GM19023 (cell line): ENCODE data around the gene C3orf22.
"Not testable (repeated sequence)": the region's sequence is repeated elsewhere in the genome, so short reads cannot be mapped to it uniquely, and the experiment has no call there.

Experiments
- ATAC-seq: cut with Tn5 transposase; IDR thresholded peaks from one replicate; pipeline ENCODE4 v1.9.1; 2021; ENCODE audit warnings: mild to moderate bottlenecking, moderate library complexity; ENCODE audit not compliant: unreplicated experiment

Gene C3orf22, protein sequence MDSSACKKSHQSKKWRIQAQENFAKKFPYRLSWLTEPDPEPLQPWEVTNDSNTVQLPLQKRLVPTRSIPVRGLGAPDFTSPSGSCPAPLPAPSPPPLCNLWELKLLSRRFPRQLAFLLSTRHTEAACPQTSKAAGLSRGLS

DNA sequence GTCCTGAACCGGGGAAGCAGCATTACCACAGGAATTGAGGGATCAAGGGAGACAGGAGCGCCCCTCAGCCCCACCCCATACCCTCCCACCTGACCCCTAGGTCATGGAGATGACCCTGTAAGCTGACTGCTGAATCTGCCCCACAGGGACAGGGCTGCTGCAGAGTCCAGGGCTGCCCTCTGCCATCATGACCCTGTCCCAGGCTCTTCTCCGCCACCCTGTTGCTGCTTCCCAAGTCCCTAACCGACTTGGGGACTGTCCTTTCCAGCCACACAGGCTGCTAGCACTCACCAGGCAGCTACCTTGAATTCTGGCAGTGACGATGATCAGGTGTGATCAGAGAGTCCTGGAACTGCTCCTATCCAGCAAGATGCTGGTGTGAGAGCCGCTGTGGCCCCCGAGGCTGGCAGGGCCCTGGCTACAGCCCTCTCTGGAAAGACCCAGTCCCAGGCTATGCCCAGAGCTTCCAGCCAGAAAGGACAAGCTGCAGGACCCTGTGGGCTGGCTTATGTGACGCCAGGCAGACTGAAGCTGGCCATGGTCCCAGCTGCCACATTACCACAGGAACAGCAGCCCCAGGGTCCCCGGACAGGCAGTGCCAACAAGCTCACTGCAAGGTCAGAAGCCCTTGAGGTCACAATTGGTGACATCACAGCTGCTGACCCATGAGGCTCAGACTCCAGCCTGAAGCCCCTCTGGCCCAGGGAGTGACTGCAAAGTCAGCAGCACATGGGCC is at the start of gene C3orf22:
Gene C3orf22, minus strand, starts transcription at position 597 of the 736 bp plus-strand sequence. CDS start 5,542 bp downstream, outside the sequence.
- no peak for ATAC-seq

DNA sequence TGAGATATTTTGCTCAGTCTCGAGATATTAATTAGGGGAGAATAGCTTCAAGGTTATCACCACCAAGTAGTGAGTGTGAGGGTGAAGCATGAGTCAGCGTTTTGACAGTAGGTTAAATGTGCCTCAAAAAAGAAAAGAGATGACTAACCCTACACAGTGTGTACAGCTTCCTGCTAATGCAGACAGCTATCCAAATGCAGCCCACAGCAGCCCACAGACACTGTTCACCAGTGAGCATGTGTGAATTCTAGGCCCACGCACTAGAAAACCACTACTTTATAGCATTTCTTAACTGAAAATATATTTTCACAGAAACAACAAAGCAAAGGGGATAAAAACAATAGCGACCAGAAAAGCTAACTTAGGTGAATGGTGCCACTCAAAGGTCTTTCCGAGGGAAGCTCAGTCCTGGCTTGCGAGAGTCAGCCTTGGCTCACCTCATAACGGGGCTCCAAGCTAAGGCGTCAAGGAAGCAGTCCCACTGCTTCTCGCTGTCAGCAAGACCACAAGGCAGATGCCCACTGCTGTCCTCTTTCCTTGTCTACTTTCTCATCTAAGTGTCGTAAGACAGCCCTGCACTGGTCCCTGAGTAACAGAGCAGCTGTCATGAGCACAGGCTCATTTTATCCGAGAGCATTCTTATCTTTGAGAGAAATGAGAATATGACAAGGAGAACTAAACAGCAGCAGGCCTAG is 48.6 kb upstream of the C3orf22 start:
- ATAC-seq, result no peak

DNA sequence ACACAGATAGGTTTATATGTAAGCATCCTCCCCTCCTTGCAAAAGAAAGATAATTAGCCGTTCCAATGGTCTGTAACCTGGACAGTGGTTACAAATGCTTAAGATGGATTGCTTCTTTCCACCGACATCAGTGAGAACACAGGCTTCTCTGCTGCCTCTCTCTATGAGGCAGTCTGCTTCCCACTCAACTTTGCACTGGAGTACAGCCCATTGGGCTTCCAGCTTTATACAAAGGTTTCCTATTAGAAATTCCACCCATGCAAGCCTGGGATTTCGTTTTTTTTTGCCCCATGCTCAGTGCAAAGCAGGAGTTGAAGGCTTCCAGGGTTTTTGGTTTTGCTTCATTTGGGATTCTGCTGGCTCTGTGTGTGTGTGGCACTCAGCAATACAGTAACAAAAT is 47.3 kb upstream of the C3orf22 start:
- no peak for ATAC-seq

DNA sequence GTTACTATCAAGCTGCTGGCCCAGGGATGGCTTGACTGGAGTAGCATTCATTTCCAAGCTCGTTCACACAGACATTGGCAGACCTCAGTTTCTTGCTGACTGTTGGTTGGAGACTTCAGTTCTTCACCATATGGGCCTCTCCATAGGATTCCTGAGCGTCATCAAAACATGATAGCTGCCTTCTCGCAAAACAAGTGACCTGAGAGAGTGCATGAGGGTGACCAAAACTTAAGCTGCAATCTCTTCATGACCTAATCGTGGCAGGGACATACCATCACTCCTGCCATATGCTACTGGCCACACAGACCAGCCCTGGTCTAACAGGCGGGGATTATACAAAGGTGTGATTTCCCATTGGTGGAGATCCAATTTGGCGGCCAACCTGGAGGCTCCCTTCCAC is 46.0 kb upstream of the C3orf22 start:
- no peak for ATAC-seq

GRCh38 chr3:126599101-126599500 is 40.4 kb upstream of the C3orf22 start:
- no peak for ATAC-seq

DNA sequence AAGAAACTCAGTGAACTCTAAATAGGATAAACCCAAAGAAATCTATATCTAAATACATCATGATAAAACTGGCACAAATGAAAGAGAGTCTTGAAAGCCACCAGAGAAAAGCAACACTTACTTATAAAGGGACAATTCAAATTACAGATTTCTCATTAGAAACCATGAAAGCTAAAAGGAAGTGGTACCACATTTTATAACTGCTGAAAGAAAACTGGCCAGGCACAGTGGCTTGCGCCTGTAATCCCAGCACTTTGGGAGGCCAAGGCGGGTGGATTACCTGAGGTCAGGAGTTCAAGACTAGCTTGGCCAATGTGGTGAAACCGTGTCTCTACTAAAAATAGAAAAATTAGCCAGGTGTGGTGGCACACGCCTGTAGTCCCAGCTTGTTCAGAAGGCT is 36.7 kb upstream of the C3orf22 start:
- not testable (repeated sequence) for ATAC-seq

DNA sequence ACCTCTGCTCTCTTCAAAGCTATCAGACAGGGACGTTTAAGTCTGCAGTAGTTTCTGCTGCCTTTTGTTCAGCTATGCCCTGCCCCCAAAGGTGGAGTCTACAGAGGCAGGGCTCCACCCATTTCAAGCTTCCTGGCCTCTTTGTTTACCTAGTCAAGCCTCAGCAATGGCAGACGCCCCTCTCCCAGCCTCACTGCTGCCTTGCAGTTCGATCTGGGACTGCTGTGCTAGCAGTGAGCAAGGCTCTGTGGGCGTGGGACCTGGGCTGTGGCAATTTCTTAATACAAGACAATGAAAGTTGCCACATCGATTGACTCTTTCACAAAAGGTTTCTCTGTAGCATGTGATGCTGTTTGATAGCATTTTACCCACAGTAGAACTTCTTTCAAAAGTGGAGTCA is 32.8 kb upstream of the C3orf22 start:
- ATAC-seq, result not testable (repeated sequence)

DNA sequence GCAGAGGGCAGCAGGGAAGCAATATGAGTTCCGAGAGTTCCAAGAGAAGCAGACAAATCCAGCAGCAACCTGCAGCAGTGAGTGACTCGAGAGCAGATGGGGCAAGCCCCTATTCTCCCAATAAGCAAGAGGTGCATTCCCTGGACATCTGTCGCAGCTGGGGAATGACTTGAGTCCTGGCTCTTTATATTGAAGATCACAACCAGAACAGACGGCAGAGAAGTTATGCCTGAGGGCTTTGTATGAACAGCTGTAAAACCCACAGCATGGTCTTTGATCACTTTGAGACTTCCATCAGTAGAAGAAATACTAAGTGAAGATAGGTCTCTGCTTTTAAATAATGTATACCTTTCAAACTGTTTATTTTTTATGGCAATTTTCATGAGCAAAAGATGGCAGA is 23.6 kb upstream of the C3orf22 start:
- no peak for ATAC-seq

GRCh38 chr3:126581569-126581968 is 22.8 kb upstream of the C3orf22 start:
- ATAC-seq, result no peak

- ATAC-seq, result no peak
Measured at GRCh38 chr3:126580746-126581145, 22.0 kb upstream of the C3orf22 start.

DNA sequence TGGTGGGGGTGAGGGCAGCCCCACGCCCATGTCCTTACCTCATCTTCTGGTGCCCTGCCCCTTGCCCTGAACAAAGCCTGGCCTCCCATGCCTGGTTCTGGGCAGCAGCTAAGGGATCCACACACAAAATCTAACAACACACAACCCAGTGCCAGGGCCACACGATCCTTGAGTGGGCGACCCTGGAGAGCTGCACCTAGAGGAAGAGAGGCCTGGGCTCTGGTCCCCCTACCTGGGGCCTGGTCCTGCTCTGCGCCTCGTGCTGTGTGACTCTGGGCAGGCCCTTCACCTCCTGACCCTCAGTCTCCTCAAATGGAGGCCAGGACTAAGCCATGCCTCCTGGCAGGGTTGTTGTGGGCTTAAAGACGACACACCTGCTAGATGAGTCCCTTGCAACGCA is 20.0 kb upstream of the C3orf22 start:
- no peak for ATAC-seq

DNA sequence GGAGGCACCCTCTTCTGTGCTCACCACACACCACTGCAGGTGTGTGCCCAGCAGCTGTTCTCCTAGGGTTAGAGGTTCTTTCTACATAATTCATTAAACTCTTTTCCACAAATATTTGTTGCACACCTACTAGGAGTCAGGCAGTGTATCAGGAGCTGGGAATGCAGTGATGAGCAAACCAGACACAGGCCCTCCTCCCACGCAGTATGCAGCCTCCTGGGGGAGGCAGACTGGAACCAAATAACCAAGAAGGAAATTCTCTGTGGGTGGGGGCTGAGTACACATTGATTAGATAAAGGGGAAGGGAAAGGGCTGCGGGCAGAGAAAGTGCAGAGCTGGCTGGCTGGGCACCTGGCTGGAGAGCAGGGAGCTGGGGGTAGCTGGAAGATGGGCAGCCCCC is 18.5 kb upstream of the C3orf22 start:
- no peak for ATAC-seq

- no peak for ATAC-seq
Measured at GRCh38 chr3:126573492-126574117, 14.9 kb upstream of the C3orf22 start.

DNA sequence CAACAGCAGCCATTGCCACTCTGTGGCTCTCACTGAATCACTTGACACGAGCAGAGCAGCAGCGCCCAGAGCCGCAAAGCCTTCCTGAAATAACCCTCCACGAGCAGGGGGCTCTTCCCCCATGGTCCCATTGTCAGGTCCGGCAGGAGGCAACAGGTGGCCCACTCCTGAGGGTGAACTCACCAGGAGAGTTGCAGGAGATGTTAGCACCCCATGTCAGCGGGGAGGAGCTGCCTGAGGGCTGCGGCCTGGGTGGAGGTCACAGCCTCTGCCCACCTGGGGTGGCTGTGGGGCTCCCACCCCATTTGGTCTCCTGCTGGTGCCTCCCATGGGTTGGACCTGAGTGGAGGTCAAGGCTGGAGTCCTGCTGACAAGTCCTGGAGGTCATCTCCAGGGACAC is 12.3 kb upstream of the C3orf22 start:
- ATAC-seq, result no peak

DNA sequence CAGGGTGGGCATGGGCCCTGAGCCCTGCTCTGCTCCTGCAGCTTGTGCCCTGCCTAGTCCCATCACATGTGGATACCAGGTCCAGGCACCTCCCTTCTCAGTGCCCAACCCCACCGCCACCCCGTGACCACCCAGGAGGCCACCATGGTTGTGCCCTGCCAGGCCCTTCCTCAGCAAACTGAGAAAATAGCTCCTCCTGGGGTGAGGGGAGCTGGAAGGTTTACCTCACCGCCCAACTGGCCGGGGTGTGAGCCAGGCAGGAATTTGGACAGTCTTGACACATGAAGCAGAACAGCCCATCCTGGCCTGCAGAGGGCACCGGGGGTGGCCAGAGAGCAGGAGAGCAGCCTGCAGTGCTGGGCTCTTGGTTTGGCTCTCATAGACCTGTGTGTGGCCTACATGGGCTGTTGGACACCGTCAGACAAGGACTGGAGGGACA is 11.4 kb upstream of the C3orf22 start:
- ATAC-seq, result no peak

GRCh38 chr3:126569390-126569975 is 10.8 kb upstream of the C3orf22 start:
- ATAC-seq, result no peak

- ATAC-seq, result no peak
Measured at GRCh38 chr3:126568776-126569342, 10.1 kb upstream of the C3orf22 start.

- ATAC-seq, result no peak
Measured at GRCh38 chr3:126567696-126568438, 9.1 kb upstream of the C3orf22 start.

GRCh38 chr3:126562737-126563276 is 4.1 kb upstream of the C3orf22 start:
- no peak for ATAC-seq

GRCh38 chr3:126557761-126558160 is 971 bp downstream of the C3orf22 start:
- ATAC-seq, result no peak
